Activated naive CD8-positive, alpha-beta T cell (primary cell): ENCODE results near the gene SVBP.

Experiments
- H3K27ac Mint-ChIP-seq: one replicate; pipeline ENCODE4 v1.8.0; 2021; ENCODE audit warnings: mixed read lengths
- H3K27me3 Mint-ChIP-seq: one replicate; pipeline ENCODE4 v1.8.0; 2021; ENCODE audit warnings: mixed read lengths
- H3K36me3 Mint-ChIP-seq: one replicate; pipeline ENCODE4 v1.8.0; 2021; ENCODE audit warnings: mixed read lengths
- H3K4me1 Mint-ChIP-seq: one replicate; pipeline ENCODE4 v1.8.0; 2021; ENCODE audit warnings: low read depth, mixed read lengths
- H3K4me3 Mint-ChIP-seq: one replicate; pipeline ENCODE4 v1.8.0; 2021; ENCODE audit warnings: mild to moderate bottlenecking, mixed read lengths
- H3K9me3 Mint-ChIP-seq: one replicate; pipeline ENCODE4 v1.8.0; 2021; ENCODE audit warnings: low read depth, mixed read lengths

The SVBP gene

GRCh38 chr1:42797979-42798378, 19.2 kb downstream of the SVBP start:
- no peaks in the 10 kb centered on the region for H3K27me3 Mint-ChIP-seq
- no peaks in the 10 kb centered on the region for H3K4me1 Mint-ChIP-seq
- H3K27ac Mint-ChIP-seq: no peak overlapping the region
- H3K9me3 Mint-ChIP-seq: no peaks in the 10 kb centered on the region
- no peaks in the 10 kb centered on the region for H3K36me3 Mint-ChIP-seq
- no peak overlapping the region for H3K4me3 Mint-ChIP-seq

DNA sequence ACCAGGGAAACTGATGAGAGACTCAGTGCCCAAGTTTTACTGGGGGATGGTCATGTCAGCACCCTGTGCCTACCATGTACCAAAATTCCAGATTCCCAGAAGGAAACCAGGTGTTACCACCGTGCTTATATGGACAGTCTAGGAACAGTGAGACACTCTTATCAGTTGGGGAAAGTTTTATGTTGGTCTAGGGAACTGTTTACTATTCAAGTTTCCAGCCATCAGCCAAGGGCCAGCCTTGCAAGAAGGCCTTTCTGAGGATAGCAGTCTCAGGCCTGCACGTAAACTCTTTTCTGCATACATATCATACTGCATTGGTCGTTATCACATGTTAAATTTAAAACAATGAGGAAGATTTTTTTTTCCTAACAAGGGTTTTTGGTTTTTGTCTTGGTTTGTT, 19.8 kb downstream of the SVBP start:
- Mint-ChIP-seq H3K4me3 (no peak overlapping the region), H3K27me3 (no peaks in the 10 kb centered on the region), H3K9me3 (no peaks in the 10 kb centered on the region), H3K4me1 (no peaks in the 10 kb centered on the region), H3K27ac (no peak overlapping the region), H3K36me3 (no peaks in the 10 kb centered on the region)

DNA sequence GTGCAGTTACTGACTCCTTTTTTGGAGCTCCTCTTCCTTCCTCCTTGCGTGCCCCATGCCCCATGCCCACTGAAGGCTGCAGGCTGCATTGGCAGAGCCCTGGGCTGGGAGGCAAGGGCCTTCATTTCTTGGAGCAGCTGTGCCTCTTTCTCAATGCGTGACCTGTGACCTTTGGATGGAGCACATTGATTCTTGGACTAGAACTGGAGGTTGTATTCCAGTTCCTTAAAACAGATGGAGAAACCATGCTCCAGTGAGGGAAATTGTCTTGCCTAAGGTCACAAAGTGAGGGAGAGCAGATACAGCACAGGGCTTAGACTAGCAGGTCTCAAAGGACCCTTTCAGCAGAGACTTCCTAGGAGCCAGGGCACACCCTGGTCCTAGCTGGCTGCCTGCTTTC, 23.4 kb downstream of the SVBP start:
- no peaks in the 10 kb centered on the region for H3K4me1 Mint-ChIP-seq
- H3K36me3 Mint-ChIP-seq: no peaks in the 10 kb centered on the region
- no peaks in the 10 kb centered on the region for H3K27me3 Mint-ChIP-seq
- no peak overlapping the region for H3K27ac Mint-ChIP-seq
- no peaks in the 10 kb centered on the region for H3K9me3 Mint-ChIP-seq
- no peak overlapping the region for H3K4me3 Mint-ChIP-seq

- Mint-ChIP-seq H3K4me3 (no peak overlapping the region), H3K4me1 (peaks cover 15% of the 10 kb centered on the region), H3K36me3 (no peaks in the 10 kb centered on the region), H3K27ac (no peak overlapping the region), H3K9me3 (no peaks in the 10 kb centered on the region), H3K27me3 (no peaks in the 10 kb centered on the region)
These were observed 29.2 kb downstream of the SVBP start for GRCh38 chr1:42788021-42788420.

DNA sequence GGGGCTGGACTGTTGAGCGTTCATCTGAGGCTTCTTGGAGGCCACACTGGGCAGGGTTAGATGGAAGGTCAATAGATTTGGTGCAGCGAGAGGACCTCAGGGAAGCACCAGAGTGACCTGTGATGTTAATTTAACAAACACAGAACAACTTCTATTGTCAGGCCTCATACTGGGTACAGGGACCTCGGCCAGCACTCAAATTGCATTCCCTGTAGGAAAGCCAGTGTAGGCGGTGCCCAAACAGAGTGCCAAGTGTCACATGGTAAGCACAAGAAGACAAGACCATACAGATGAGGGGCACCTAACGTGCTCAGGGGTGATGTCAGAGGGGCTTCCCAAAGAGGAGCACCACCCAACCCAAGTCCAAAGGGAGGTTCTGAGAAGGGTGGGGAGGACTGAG, 31.1 kb downstream of the SVBP start:
- Mint-ChIP-seq H3K27me3 (no peaks in the 10 kb centered on the region), H3K4me1 (peaks cover 15% of the 10 kb centered on the region), H3K36me3 (peaks cover 3% of the 10 kb centered on the region), H3K4me3 (peak overlapping the region; percentile 80), H3K9me3 (no peaks in the 10 kb centered on the region), H3K27ac (no peak overlapping the region)

- Mint-ChIP-seq H3K4me1 (peaks cover 15% of the 10 kb centered on the region), H3K27ac (peak within 1 kb of the TSS; percentile 34), H3K9me3 (no peaks in the 10 kb centered on the region), H3K36me3 (peaks cover 6% of the 10 kb centered on the region), H3K27me3 (no peaks in the 10 kb centered on the region), H3K4me3 (peak within 1 kb of the TSS; percentile 80)
These were observed 32.1 kb downstream of the SVBP start, which contains the start of gene TMEM269 for GRCh38 chr1:42784946-42785693. Gene TMEM269, plus strand, starts transcription at chr1:42784991. Its CDS starts 4,903 bp downstream, at chr1:42789894.

DNA sequence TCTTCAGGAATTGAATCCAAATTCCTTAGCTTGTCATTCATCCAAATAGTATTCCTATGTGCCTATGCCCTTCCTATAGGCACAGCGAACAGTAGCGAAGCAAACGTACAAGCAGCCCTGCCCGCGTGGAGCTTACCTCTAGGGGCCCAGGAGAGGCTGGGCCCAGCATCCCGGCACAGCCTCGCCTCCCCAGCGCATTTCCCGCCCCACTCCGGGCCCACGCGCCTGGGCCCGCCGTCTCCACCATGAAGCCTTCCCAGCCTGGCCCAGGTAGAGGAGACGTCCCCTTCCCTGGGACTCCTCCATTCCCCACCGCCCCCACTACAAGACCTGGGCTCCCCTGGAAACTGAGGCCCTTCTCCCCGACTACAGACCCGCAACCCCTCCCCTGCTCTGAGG, 32.7 kb downstream of the SVBP start:
- H3K27ac Mint-ChIP-seq: no peak overlapping the region

DNA sequence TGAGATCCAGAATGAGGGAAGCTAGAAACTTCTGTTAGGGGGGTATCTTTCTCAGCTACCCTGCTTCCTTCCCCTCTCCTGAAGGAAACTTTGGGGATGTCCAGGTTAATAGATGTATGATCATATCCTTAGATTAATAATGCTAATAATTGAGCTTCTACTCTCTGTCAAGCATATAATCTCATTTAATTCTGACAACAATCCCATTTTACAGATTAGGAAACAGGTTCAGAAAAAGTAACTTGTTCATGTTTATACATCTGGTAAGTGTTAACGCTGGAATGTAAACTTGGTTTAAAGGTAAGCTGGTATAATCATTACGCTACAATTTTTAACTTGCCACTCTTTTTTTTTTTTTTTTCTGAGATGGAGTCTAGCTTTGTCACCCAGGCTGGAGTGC, 34.1 kb downstream of the SVBP start:
- Mint-ChIP-seq H3K36me3 (peaks cover 6% of the 10 kb centered on the region), H3K9me3 (no peaks in the 10 kb centered on the region), H3K4me3 (no peak overlapping the region)

More for the DNA sequence above, 32.7 kb downstream of the SVBP start:
- H3K36me3 Mint-ChIP-seq: peaks cover 6% of the 10 kb centered on the region
- peaks cover 16% of the 10 kb centered on the region for H3K4me1 Mint-ChIP-seq
- no peaks in the 10 kb centered on the region for H3K9me3 Mint-ChIP-seq
- H3K27me3 Mint-ChIP-seq: no peaks in the 10 kb centered on the region
- peak overlapping the region; percentile 32 for H3K4me3 Mint-ChIP-seq

GRCh38 chr1:42780176-42780575, 37.0 kb downstream of the SVBP start:
- Mint-ChIP-seq H3K4me1 (peaks cover 12% of the 10 kb centered on the region), H3K4me3 (no peak overlapping the region), H3K9me3 (no peaks in the 10 kb centered on the region), H3K36me3 (peaks cover 8% of the 10 kb centered on the region), H3K27ac (no peak overlapping the region), H3K27me3 (no peaks in the 10 kb centered on the region)

More for the DNA sequence above, 34.1 kb downstream of the SVBP start:
- H3K27me3 Mint-ChIP-seq: no peaks in the 10 kb centered on the region
- H3K4me1 Mint-ChIP-seq: peaks cover 17% of the 10 kb centered on the region
- no peak overlapping the region for H3K27ac Mint-ChIP-seq

DNA sequence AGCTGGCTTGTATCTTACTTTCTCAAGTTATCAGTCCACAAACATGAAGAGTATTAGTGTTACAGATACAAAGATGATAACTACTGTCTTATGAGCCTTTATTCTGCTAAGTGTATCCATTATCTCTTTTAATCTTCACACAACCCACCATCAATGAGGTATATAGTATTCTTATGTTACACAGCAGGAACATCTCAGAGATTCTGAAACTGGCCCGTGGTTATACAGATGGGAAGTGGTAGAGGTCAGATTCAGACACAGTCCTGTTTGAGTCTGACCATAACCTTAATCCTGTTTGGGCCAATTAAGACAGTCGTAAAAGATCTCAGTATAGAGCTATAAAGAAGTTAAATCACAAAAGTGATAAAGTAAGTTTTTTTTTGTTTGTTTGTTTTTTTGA, 37.5 kb downstream of the SVBP start:
- Mint-ChIP-seq H3K36me3 (peaks cover 11% of the 10 kb centered on the region), H3K9me3 (no peaks in the 10 kb centered on the region), H3K4me1 (peaks cover 12% of the 10 kb centered on the region), H3K27me3 (no peaks in the 10 kb centered on the region), H3K27ac (no peak overlapping the region), H3K4me3 (no peak overlapping the region)

DNA sequence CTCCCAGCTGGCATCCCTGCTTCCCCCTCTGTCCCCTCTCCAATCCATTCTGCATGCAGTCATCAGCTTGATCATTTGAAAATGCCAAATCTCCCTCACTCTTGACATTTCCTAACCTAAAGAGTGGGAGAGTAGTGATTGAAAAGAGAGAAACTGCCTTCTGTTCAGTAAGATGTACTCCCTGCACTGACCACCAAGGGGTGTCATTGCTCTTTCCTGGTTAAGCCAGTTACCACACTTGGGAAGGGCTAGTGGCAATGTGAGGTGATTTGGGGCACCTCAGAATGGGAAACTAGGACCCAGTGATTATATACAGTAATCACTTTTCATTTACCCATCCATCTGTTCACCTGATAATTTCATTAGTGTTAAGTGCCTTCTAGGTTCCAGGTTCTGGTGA, 39.3 kb downstream of the SVBP start:
- peaks cover 11% of the 10 kb centered on the region for H3K36me3 Mint-ChIP-seq
- no peak overlapping the region for H3K4me3 Mint-ChIP-seq
- peaks cover 13% of the 10 kb centered on the region for H3K4me1 Mint-ChIP-seq
- no peaks in the 10 kb centered on the region for H3K27me3 Mint-ChIP-seq
- H3K27ac Mint-ChIP-seq: no peak overlapping the region
- H3K9me3 Mint-ChIP-seq: no peaks in the 10 kb centered on the region

DNA sequence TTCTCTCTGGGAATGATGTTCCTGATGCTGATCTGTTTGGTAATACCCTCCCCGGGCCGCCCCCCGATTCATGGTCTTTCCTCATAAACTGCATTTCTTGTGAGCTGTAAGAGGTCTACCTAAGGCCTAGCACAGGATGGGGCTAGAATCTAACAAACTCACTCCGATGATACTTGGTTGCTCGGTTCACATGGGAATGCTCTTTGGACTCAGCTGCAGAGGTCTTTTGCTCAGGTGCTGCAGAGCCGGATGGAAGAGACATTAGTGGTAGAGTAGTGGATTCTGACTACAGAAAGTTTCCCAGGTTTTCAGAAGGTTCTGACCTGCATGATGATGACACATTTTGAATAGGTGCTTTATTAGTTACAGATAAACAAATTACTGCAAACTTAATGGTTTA, 40.7 kb downstream of the SVBP start:
- Mint-ChIP-seq H3K27ac (peak overlapping the region; percentile 13), H3K4me1 (peaks cover 19% of the 10 kb centered on the region), H3K4me3 (no peak overlapping the region), H3K9me3 (no peaks in the 10 kb centered on the region), H3K27me3 (no peaks in the 10 kb centered on the region), H3K36me3 (peaks cover 9% of the 10 kb centered on the region)

- Mint-ChIP-seq H3K4me1 (peaks cover 28% of the 10 kb centered on the region), H3K36me3 (peaks cover 10% of the 10 kb centered on the region), H3K27ac (peak overlapping the region; percentile 46), H3K27me3 (no peaks in the 10 kb centered on the region), H3K4me3 (no peak overlapping the region), H3K9me3 (no peaks in the 10 kb centered on the region)
These were observed 42.2 kb downstream of the SVBP start for GRCh38 chr1:42774928-42775526.

GRCh38 chr1:42773420-42773819, 43.8 kb downstream of the SVBP start:
- Mint-ChIP-seq H3K27ac (peak overlapping the region; percentile 29), H3K4me1 (peaks cover 39% of the 10 kb centered on the region), H3K9me3 (no peaks in the 10 kb centered on the region), H3K4me3 (no peak overlapping the region), H3K36me3 (peaks cover 13% of the 10 kb centered on the region), H3K27me3 (no peaks in the 10 kb centered on the region)

GRCh38 chr1:42769811-42770210, 47.4 kb downstream of the SVBP start:
- H3K4me3 Mint-ChIP-seq: peak overlapping the region; percentile 69
- no peaks in the 10 kb centered on the region for H3K9me3 Mint-ChIP-seq
- H3K27ac Mint-ChIP-seq: no peak overlapping the region
- H3K4me1 Mint-ChIP-seq: peaks cover 42% of the 10 kb centered on the region
- no peaks in the 10 kb centered on the region for H3K27me3 Mint-ChIP-seq
- peaks cover 9% of the 10 kb centered on the region for H3K36me3 Mint-ChIP-seq

- peaks cover 8% of the 10 kb centered on the region for H3K36me3 Mint-ChIP-seq
- no peaks in the 10 kb centered on the region for H3K27me3 Mint-ChIP-seq
- peak overlapping the region; percentile 93 for H3K27ac Mint-ChIP-seq
- no peaks in the 10 kb centered on the region for H3K9me3 Mint-ChIP-seq
- no peak overlapping the region for H3K4me3 Mint-ChIP-seq
- H3K4me1 Mint-ChIP-seq: peaks cover 39% of the 10 kb centered on the region
These were observed 49.0 kb downstream of the SVBP start for GRCh38 chr1:42768172-42768571.
